Putamen (tissue), 1 donor: ENCODE results near the gene MST1R.
"Not testable (repeated sequence)": the region's sequence is repeated elsewhere in the genome, so short reads cannot be mapped to it uniquely, and the experiment has no call there.

Source experiments
- DNase-seq: peaks from one replicate; pipeline ENCODE4 v3.0.0-alpha.2; 2016; ENCODE audit warnings: low spot score

Gene MST1R

GRCh38 chr3:49903451-49904424 lies at the start of gene MST1R:
Gene MST1R (minus strand): TSS chr3:49903873. CDS start chr3:49903609, 264 bp downstream.
- DNase-seq, result no peak

GRCh38 chr3:49952924-49953323 lies 49.3 kb upstream of the MST1R start:
- no peak for DNase-seq

GRCh38 chr3:49942651-49943050 lies 39.0 kb upstream of the MST1R start:
- no peak for DNase-seq

GRCh38 chr3:49940667-49941249 lies 37.1 kb upstream of the MST1R start:
- no peak for DNase-seq

GRCh38 chr3:49939858-49940666 lies 36.4 kb upstream of the MST1R start, which contains the start of gene RBM6:
Gene RBM6 (plus strand): TSS chr3:49940150. CDS start chr3:49962642, 22,492 bp downstream.
- DNase-seq, result peak; percentile 99

- no peak for DNase-seq
Measured at GRCh38 chr3:49937090-49937489, 33.4 kb upstream of the MST1R start.

GRCh38 chr3:49932281-49932680 lies 28.6 kb upstream of the MST1R start:
- not testable (repeated sequence) for DNase-seq

- DNase-seq, result no peak
Measured at GRCh38 chr3:49930922-49931321, 27.2 kb upstream of the MST1R start.

GRCh38 chr3:49930168-49930690 lies 26.6 kb upstream of the MST1R start:
- no peak for DNase-seq

- DNase-seq, result peak; percentile 90
Measured at GRCh38 chr3:49929291-49930167, 25.9 kb upstream of the MST1R start, which contains the start of gene MON1A. Gene MON1A (minus strand): TSS chr3:49929811. CDS start chr3:49913346, 16,465 bp downstream.

- DNase-seq, result no peak
Measured at GRCh38 chr3:49928481-49929017, 24.9 kb upstream of the MST1R start.

- DNase-seq, result no peak
Measured at GRCh38 chr3:49927798-49928197, 24.1 kb upstream of the MST1R start.

- no peak for DNase-seq
Measured at GRCh38 chr3:49926117-49926728, 22.6 kb upstream of the MST1R start.

- no peak for DNase-seq
Measured at GRCh38 chr3:49925485-49925884, 21.8 kb upstream of the MST1R start.

- DNase-seq, result no peak
Measured at GRCh38 chr3:49924683-49925082, 21.0 kb upstream of the MST1R start.

- not testable (repeated sequence) for DNase-seq
Measured at GRCh38 chr3:49917806-49918590, 14.3 kb upstream of the MST1R start.

GRCh38 chr3:49916686-49917085 lies 13.0 kb upstream of the MST1R start:
- DNase-seq, result no peak

- no peak for DNase-seq
Measured at GRCh38 chr3:49914906-49915305, 11.2 kb upstream of the MST1R start.

GRCh38 chr3:49912881-49913281 lies 9.2 kb upstream of the MST1R start:
- peak; percentile 17 for DNase-seq
